ENCODE measurements around the gene HUNK. TPM values are rescaled to one million over a fixed set of nuclear protein-coding genes. Genes with fewer than 3 reads are reported as not detected.
A peak's percentile ranks its signal among the peaks of the same experiment; 100 is the strongest.

The HUNK gene
- total and polyA plus RNA-seq, 7 experiments from 2014 or later = 0.16 to 0.54 (median 0.30) TPM; not detected in 4

DNA sequence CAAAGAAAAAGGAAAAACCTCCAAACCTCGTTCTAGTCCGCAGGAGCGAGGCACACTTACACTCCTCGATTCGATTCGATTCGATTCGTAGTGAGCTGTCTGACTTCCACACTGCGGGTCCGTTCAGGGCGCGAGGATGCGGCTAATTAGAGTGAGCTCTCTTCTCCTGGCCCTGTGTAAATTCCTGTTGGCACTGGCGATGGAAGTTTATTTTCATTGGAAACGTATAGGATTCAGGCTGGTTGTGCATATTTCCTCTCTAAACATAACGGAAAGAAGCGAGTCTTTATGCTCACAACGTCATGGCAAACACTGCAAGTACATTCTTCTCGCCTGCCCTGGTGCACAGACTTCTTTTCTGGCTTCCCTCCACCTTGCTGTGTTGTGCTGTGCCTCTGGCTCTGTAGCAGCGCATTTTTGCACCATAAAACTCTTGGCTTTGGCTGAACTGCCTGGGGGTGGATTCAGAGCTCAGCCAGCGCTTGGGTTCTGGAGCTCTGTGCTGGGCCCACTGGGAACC, 2.7 kb downstream of the HUNK start:
- Histone ChIP-seq H3K27me3 (ENCODE audit: control insufficient read depth in 2 of 2, insufficient read depth in 2 of 2, low read length in 2 of 2) (peaks cover 0 to 4% of the 10 kb centered on the region in 2 donors), H3K27ac (ENCODE audit: low read depth, low read length) (no peak overlapping the region), H3K36me3 (ENCODE audit: control insufficient read depth in 2 of 3, insufficient read depth in 3 of 3, low read length in 3 of 3) (no peaks in the 10 kb centered on the region), H3K9me3 (ENCODE audit: control insufficient read depth in 2 of 3, low read length in 3 of 3) (no peaks in the 10 kb centered on the region), H3K4me1 (ENCODE audit: control insufficient read depth in 2 of 2, insufficient read depth in 2 of 2, low read length in 2 of 2) (no peaks in the 10 kb centered on the region), H3K4me3 (ENCODE audit: low read length) (no peak overlapping the region)
- ChIA-PET POLR2A (no interaction called here), CTCF (no interaction called here)
- Mint-ChIP-seq H3K9me3 (no peaks in the 10 kb centered on the region), H3K4me3 (peak overlapping the region in 5 of 10 donors; percentile 15 to 46 (median 36)), H3K36me3 (no peaks in the 10 kb centered on the region), H3K4me1 (peaks cover 5 to 15% (median 11%) of the 10 kb centered on the region in 7 donors), H3K27ac (no peak overlapping the region), H3K27me3 (peaks cover 42 to 55% (median 48%) of the 10 kb centered on the region in 5 donors)
- intact Hi-C loops (cut with micrococcal nuclease) = loop anchor here in 1 of 2 donors (10.0 kb wide), 1 partner anchor 99 kb away; no protein-coding TSS in a partner anchor
- DNase-seq (no peak), ATAC-seq (no peak)

DNA sequence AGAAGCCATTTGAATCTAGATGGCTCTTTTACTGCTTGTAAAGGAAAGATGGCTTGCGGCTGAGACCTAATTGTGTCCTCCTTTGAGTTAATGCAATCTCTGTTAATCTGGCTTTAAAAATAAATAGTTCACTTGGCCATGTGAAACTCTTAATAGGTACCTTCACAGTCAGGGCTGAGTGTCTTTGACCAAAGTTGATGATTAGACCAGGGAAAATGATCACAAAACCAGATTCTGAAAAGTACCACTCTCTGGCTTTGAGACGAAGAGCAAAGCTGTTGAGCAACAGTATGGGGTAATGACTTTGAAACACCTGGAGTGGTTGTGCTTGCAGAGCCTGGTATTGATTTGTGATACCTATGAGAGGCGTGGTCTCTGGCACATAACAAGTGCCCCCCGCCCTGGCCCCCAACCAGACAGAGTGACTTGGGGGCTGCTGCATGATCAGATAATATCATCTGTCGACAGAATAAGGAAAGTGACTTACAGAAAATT, 4.7 kb downstream of the HUNK start:
- H3K4me3 Mint-ChIP-seq = no peak overlapping the region
- intact Hi-C loops (cut with micrococcal nuclease) = loop anchor here in 1 of 2 donors (10.0 kb wide), 1 partner anchor 97 kb away; no protein-coding TSS in a partner anchor
- Histone ChIP-seq H3K27ac (ENCODE audit: low read depth, low read length) (no peak overlapping the region), H3K36me3 (ENCODE audit: control insufficient read depth in 2 of 3, insufficient read depth in 3 of 3, low read length in 3 of 3) (no peaks in the 10 kb centered on the region), H3K4me3 (ENCODE audit: low read length) (no peak overlapping the region), H3K27me3 (ENCODE audit: control insufficient read depth in 2 of 2, insufficient read depth in 2 of 2, low read length in 2 of 2) (no peaks in the 10 kb centered on the region), H3K9me3 (ENCODE audit: control insufficient read depth in 2 of 3, low read length in 3 of 3) (no peaks in the 10 kb centered on the region), H3K4me1 (ENCODE audit: control insufficient read depth in 2 of 2, insufficient read depth in 2 of 2, low read length in 2 of 2) (no peaks in the 10 kb centered on the region)
- DNase-seq = no peak
- peaks cover 33 to 47% (median 41%) of the 10 kb centered on the region in 5 donors for H3K27me3 Mint-ChIP-seq
- no peak overlapping the region for H3K27ac Mint-ChIP-seq
- no peaks in the 10 kb centered on the region for H3K9me3 Mint-ChIP-seq
- ChIA-PET POLR2A (no interaction called here), CTCF (no interaction called here)
- no peak for ATAC-seq
- H3K36me3 Mint-ChIP-seq = no peaks in the 10 kb centered on the region
- H3K4me1 Mint-ChIP-seq = peaks cover under 1 to 4% (median under 1%) of the 10 kb centered on the region in 7 donors

DNA sequence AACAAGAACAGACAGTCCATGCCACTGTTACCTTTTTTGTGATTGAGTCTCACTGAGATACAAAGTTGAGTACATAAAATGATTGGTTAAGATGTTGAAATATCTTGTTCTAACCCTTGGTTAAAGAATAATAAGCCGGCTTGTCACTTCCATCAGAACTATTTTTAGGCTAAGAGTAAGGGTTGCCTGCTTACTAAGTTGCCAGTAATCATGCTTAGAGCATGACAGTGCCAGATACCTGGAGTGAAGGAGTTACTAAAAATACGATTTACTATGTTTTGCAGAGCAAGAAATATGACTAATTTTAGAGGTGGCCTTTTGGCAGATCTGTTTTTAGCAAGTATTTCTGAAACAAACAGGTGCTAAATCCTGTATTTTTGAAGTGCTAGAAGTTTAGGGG, 6.0 kb downstream of the HUNK start:
- ChIA-PET POLR2A (no interaction called here), CTCF (no interaction called here)
- Mint-ChIP-seq H3K9me3 (peaks cover 0 to 2% (median 0%) of the 10 kb centered on the region in 11 donors), H3K36me3 (peaks cover 0 to under 1% (median 0%) of the 10 kb centered on the region in 5 donors), H3K27me3 (peaks cover 32 to 54% (median 39%) of the 10 kb centered on the region in 5 donors), H3K4me3 (no peak overlapping the region), H3K27ac (no peak overlapping the region), H3K4me1 (peaks cover 0 to 4% (median 0%) of the 10 kb centered on the region in 7 donors)
- no peak for ATAC-seq
- Histone ChIP-seq H3K9me3 (ENCODE audit: control insufficient read depth in 2 of 3, low read length in 3 of 3) (no peaks in the 10 kb centered on the region), H3K4me3 (ENCODE audit: low read length) (no peak overlapping the region), H3K27me3 (ENCODE audit: control insufficient read depth in 2 of 2, insufficient read depth in 2 of 2, low read length in 2 of 2) (no peaks in the 10 kb centered on the region), H3K4me1 (ENCODE audit: control insufficient read depth in 2 of 2, insufficient read depth in 2 of 2, low read length in 2 of 2) (no peaks in the 10 kb centered on the region), H3K27ac (ENCODE audit: low read depth, low read length) (no peak overlapping the region), H3K36me3 (ENCODE audit: control insufficient read depth in 2 of 3, insufficient read depth in 3 of 3, low read length in 3 of 3) (no peaks in the 10 kb centered on the region)
- intact Hi-C loops (cut with micrococcal nuclease) = loop anchor here in 1 of 2 donors (10.0 kb wide), 1 partner anchor 96 kb away; no protein-coding TSS in a partner anchor
- no peak for DNase-seq

DNA sequence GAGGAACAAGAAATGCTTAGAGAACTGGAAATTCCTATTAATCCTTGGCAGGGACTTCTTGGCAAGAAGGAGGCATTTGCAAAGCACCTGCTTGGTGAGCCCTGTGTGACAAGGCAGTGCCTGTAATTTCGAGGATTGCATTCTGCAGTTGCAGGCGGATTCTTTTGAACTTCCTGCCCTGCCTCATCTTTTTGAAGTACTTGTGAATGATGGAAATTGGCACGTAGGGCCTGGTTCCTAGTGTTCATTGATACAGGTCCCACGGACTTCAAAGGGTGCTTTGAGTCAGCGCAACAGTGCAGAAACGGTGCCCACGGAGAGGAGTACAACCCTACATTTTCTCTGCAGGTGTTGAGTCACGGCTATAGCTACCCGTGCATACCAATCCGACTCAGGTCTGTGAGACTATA, 6.4 kb downstream of the HUNK start:
- peaks cover 0 to 4% (median 0%) of the 10 kb centered on the region in 11 donors for H3K9me3 Mint-ChIP-seq
- H3K4me1 Mint-ChIP-seq = peaks cover 0 to 4% (median 0%) of the 10 kb centered on the region in 7 donors
- no peak for ATAC-seq
- H3K27me3 Mint-ChIP-seq = peaks cover 32 to 53% (median 39%) of the 10 kb centered on the region in 5 donors
- Histone ChIP-seq H3K4me1 (ENCODE audit: control insufficient read depth in 2 of 2, insufficient read depth in 2 of 2, low read length in 2 of 2) (no peaks in the 10 kb centered on the region), H3K36me3 (ENCODE audit: control insufficient read depth in 2 of 3, insufficient read depth in 3 of 3, low read length in 3 of 3) (no peaks in the 10 kb centered on the region), H3K27me3 (ENCODE audit: control insufficient read depth in 2 of 2, insufficient read depth in 2 of 2, low read length in 2 of 2) (no peaks in the 10 kb centered on the region), H3K27ac (ENCODE audit: low read depth, low read length) (no peak overlapping the region), H3K9me3 (ENCODE audit: control insufficient read depth in 2 of 3, low read length in 3 of 3) (no peaks in the 10 kb centered on the region), H3K4me3 (ENCODE audit: low read length) (no peak overlapping the region)
- intact Hi-C loops (cut with micrococcal nuclease) = loop anchor here in 1 of 2 donors (10.0 kb wide), 1 partner anchor 96 kb away; no protein-coding TSS in a partner anchor
- H3K27ac Mint-ChIP-seq = no peak overlapping the region
- POLR2A ChIA-PET = no interaction called here
- no peak for DNase-seq
- peaks cover 0 to 3% (median 0%) of the 10 kb centered on the region in 5 donors for H3K36me3 Mint-ChIP-seq
- no peak overlapping the region for H3K4me3 Mint-ChIP-seq
- CTCF ChIA-PET = no interaction called here

DNA sequence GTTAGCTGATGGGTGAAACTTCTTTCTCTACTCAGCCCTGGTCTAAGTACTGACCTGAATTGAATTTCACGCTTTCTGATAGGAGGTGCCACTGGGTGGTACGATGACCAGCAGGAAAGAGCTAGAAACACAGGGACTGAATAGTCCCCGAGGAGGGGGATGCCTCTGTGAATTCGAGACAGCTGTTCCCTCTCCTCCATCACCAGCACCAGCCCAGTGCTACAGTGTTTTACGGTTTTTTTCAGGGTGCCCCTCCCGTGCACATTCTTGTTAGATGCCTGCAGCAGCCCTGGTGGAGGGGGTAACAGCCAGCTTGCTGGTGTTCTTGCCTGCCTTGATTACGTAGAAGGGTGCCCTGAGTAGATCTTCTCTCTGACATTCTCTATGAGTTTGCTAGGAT, 7.1 kb downstream of the HUNK start:
- Mint-ChIP-seq H3K27me3 (peaks cover 25 to 47% (median 34%) of the 10 kb centered on the region in 5 donors), H3K9me3 (peaks cover 0 to 4% (median 0%) of the 10 kb centered on the region in 11 donors), H3K36me3 (peaks cover 0 to 3% (median 0%) of the 10 kb centered on the region in 5 donors), H3K4me3 (no peak overlapping the region), H3K27ac (no peak overlapping the region), H3K4me1 (no peaks in the 10 kb centered on the region)
- H3K9me3 ChIP-seq (ENCODE audit: control insufficient read depth in 2 of 3, low read length in 3 of 3) = no peaks in the 10 kb centered on the region
- no peak for DNase-seq
- no peak for ATAC-seq
- H3K36me3 ChIP-seq (ENCODE audit: control insufficient read depth in 2 of 3, insufficient read depth in 3 of 3, low read length in 3 of 3) = no peaks in the 10 kb centered on the region
- intact Hi-C loops (cut with micrococcal nuclease) = loop anchor here in 1 of 2 donors (10.0 kb wide), 1 partner anchor 95 kb away; no protein-coding TSS in a partner anchor
- H3K27ac ChIP-seq (ENCODE audit: low read depth, low read length) = no peak overlapping the region
- H3K4me3 ChIP-seq (ENCODE audit: low read length) = no peak overlapping the region
- H3K4me1 ChIP-seq (ENCODE audit: control insufficient read depth in 2 of 2, insufficient read depth in 2 of 2, low read length in 2 of 2) = no peaks in the 10 kb centered on the region
- no peaks in the 10 kb centered on the region for H3K27me3 ChIP-seq (ENCODE audit: control insufficient read depth in 2 of 2, insufficient read depth in 2 of 2, low read length in 2 of 2)
- POLR2A ChIA-PET = no interaction called here
- CTCF ChIA-PET = no interaction called here

DNA sequence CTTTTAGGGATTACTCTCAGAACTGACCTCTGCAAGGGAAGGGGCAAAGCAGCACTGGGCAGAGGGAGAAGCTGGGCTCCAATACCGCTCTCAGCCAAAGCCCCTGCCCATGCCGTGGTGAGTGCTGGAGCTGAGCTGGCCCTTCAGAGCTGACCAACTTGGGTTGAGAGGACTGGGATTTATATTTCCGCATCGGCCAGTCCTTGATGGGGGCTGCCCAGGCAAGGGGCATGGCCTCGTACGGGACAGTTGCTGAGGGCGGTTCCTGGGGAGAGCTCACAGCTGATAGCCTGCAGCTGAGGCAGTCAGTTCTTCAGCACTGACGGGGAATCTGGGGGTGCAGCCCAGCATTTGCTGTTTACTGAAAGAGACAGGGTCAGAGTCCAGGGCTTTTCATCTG, 8.0 kb downstream of the HUNK start:
- no peaks in the 10 kb centered on the region for H3K4me1 ChIP-seq (ENCODE audit: control insufficient read depth in 2 of 2, insufficient read depth in 2 of 2, low read length in 2 of 2)
- H3K27ac ChIP-seq (ENCODE audit: low read depth, low read length) = no peak overlapping the region
- Mint-ChIP-seq H3K4me3 (no peak overlapping the region), H3K4me1 (no peaks in the 10 kb centered on the region), H3K36me3 (peaks cover 0 to 3% (median 0%) of the 10 kb centered on the region in 5 donors), H3K9me3 (peaks cover 0 to 4% (median 0%) of the 10 kb centered on the region in 11 donors), H3K27me3 (peaks cover 19 to 39% (median 29%) of the 10 kb centered on the region in 5 donors), H3K27ac (no peak overlapping the region)
- no peak for DNase-seq
- intact Hi-C loops (cut with micrococcal nuclease) = no loop called here
- no peak for ATAC-seq
- ChIA-PET CTCF (interaction anchor here (0.6 kb wide), 1 partner anchor 23 kb away, joined by 3 read pairs; no protein-coding TSS in a partner anchor), POLR2A (no interaction called here)
- H3K27me3 ChIP-seq (ENCODE audit: control insufficient read depth in 2 of 2, insufficient read depth in 2 of 2, low read length in 2 of 2) = no peaks in the 10 kb centered on the region
- no peaks in the 10 kb centered on the region for H3K36me3 ChIP-seq (ENCODE audit: control insufficient read depth in 2 of 3, insufficient read depth in 3 of 3, low read length in 3 of 3)
- no peak overlapping the region for H3K4me3 ChIP-seq (ENCODE audit: low read length)
- no peaks in the 10 kb centered on the region for H3K9me3 ChIP-seq (ENCODE audit: control insufficient read depth in 2 of 3, low read length in 3 of 3)
